GM12872 (cell line): Measurements from ENCODE around the gene PCMTD2.

Experiments
- TF ChIP-seq, protein P1 (sequence below): IDR thresholded peaks from 3 replicates; pipeline ENCODE4 v1.5.1; 2011; ENCODE audit warnings: low read depth, mild to moderate bottlenecking, low read length, moderate library complexity; ENCODE audit not compliant: insufficient read depth

Gene PCMTD2

GRCh38 chr20:64238115-64238825 lies 17.3 kb upstream of the PCMTD2 start:
- TF ChIP-seq, protein P1, sequence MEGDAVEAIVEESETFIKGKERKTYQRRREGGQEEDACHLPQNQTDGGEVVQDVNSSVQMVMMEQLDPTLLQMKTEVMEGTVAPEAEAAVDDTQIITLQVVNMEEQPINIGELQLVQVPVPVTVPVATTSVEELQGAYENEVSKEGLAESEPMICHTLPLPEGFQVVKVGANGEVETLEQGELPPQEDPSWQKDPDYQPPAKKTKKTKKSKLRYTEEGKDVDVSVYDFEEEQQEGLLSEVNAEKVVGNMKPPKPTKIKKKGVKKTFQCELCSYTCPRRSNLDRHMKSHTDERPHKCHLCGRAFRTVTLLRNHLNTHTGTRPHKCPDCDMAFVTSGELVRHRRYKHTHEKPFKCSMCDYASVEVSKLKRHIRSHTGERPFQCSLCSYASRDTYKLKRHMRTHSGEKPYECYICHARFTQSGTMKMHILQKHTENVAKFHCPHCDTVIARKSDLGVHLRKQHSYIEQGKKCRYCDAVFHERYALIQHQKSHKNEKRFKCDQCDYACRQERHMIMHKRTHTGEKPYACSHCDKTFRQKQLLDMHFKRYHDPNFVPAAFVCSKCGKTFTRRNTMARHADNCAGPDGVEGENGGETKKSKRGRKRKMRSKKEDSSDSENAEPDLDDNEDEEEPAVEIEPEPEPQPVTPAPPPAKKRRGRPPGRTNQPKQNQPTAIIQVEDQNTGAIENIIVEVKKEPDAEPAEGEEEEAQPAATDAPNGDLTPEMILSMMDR: no peak

DNA sequence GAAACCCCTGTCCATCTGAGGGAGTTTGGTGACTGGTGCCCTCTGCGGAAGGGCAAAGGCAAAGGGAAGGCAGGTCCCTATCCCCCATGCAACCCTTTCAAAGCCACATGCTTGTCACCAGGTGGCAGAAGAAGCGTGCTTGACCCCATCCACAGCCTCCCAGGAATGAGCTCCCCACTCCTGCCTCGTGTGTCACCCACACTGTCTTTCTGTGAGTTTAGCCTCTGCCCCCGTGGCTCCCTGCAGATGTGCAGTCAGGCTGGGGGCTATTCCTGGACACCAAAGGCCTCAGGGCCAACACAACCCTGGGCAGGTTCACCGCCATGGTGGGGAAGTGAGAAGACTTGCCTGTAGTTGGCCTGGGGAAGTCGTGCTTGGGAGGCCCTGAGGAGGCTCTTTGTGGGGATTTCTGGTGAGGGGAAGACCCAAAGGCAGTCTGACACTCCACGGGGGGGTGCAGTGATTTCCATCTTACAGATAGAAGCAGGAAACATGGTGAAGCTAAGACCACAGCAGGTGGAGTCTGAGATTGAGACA lies 16.6 kb upstream of the PCMTD2 start:
- TF ChIP-seq, protein P1: no peak

GRCh38 chr20:64239449-64240242 lies 15.9 kb upstream of the PCMTD2 start:
- TF ChIP-seq, protein P1: no peak

DNA sequence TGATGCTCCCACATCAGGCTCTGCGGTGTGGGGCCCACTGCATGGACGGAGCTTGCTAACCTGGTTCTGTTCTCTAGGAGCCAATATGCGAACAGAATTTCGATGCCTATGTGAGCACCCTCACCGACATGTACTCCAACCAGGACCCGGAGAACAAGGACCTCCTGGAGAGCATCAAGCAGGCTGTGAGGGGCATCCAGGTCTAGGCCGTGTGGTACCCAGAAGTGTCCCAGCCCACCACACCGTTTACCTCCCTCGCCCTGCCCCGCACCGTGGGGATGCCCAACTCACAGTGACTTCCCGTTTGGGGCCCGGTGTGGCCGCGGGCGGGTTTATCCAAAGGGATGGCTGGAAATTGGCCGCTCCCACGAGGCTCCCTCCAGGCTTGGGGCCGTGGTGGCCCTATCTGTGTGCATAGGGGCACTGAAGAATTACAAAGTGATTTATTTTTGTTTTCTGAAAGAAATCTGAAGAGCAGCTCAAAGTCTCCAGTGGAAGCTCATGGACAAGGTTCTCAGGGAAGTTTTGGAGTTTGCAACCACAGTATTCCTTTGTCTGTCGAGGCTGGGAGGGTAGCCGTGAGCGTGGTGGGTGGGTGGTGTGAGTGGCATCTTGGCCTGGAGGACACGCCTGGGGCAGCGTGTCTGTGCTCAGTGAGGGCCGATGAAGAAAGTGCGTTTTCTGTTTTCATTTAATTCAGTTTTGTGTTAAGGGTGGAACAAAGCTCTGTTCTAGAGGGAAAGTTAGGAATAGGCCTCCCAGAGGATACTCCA lies 15.1 kb upstream of the PCMTD2 start:
- TF ChIP-seq, protein P1: no peak

- TF ChIP-seq, protein P1: no peak
Observed at GRCh38 chr20:64241061-64241460, 14.5 kb upstream of the PCMTD2 start.

- TF ChIP-seq, protein P1: no peak
Observed at GRCh38 chr20:64242003-64242796, 13.3 kb upstream of the PCMTD2 start.
